ENCODE results near the gene REEP1. TPM values are rescaled to one million over a fixed set of nuclear protein-coding genes. Genes with fewer than 3 reads are reported as not detected.

Gene REEP1
- total RNA-seq, 1 experiment from 2014 or later: 5.9 TPM

DNA sequence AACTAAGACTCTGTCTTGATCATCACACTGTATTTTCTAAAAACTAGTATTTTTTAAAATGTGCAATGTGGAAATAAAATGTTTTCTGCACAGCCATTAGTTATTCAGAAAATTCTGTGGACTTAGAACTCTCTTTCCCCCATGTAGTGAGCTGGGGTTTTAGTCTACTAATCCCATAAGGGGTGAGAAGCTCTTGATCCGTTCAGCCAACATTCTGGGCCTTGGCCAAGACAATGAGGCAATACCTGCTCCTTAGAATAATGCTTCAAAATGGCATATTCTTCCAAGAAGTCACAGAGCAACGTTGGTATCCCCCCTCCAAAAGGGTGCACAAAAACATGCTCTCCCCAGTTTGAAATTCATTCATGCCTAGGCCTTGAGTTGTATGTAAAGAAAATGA is 4.0 kb downstream of the REEP1 start:
- no TSS peak for BruUV-seq (replicated peaks)
- no peak for ATAC-seq
- Histone ChIP-seq H2AFZ (ENCODE audit: low read depth, low read length, poor library complexity, severe bottlenecking) (no peak overlapping the region), H3K27me3 (ENCODE audit: insufficient read depth, low read length) (no peaks in the 10 kb centered on the region), H3K9ac (ENCODE audit: low read length) (no peak overlapping the region), H3K4me1 (ENCODE audit: control insufficient read depth in 1 of 2, insufficient read depth in 2 of 2, low read length in 2 of 2) (peaks cover 11 to 20% of the 10 kb centered on the region in 2 experiments; a peak in 3 of 4 replicates), H3K9me3 (ENCODE audit: control insufficient read depth in 1 of 2, insufficient read depth in 1 of 2, low read depth in 1 of 2, low read length in 2 of 2) (no peaks in the 10 kb centered on the region), H3K4me3 (replicated peaks in 1 of 2; ENCODE audit: low read depth in 1 of 2, low read length in 2 of 2) (no peak overlapping the region), H3K9me2 (ENCODE audit: insufficient read depth) (no peaks in the 10 kb centered on the region), H3K36me3 (ENCODE audit: control insufficient read depth in 1 of 2, insufficient read depth in 2 of 2, low read length in 2 of 2) (no peaks in the 10 kb centered on the region), H3K27ac (ENCODE audit: low read depth, low read length) (no peak overlapping the region), H3K79me2 (ENCODE audit: insufficient read depth, low read length) (no peaks in the 10 kb centered on the region), H3K4me2 (ENCODE audit: low read length) (no peak overlapping the region), H4K20me1 (ENCODE audit: insufficient read depth) (no peaks in the 10 kb centered on the region)
- ChIA-PET RAD21 (ENCODE audit: low non-redundant PET in 1 of 2, low total read pairs in 2 of 2, uncharacterized antibody in 2 of 2, unreplicated experiment in 2 of 2) (no interaction called here), POLR2A (no interaction called here), CTCF (no interaction called here)
- intact Hi-C loops (cut with micrococcal nuclease): no loop called here
- TF ChIP-seq POLR2A (IDR thresholded peaks at IDR 0.05; ENCODE audit: borderline replicate concordance, extremely low read depth, insufficient read depth, insufficient read length) (no peak), SRF (IDR thresholded peaks at IDR 0.05; ENCODE audit: low read depth) (no peak), SP1 (IDR thresholded peaks at IDR 0.05; ENCODE audit: low read depth) (no peak), RAD21 (IDR thresholded peaks at IDR 0.05; ENCODE audit: low read depth) (no peak), FOSL1 (IDR thresholded peaks at IDR 0.05; ENCODE audit: low read depth) (no peak), EGR1 (IDR thresholded peaks at IDR 0.05; ENCODE audit: low read depth) (no peak), CBX3 (IDR thresholded peaks at IDR 0.05; ENCODE audit: low read depth) (no peak), EZH2 (IDR thresholded peaks at IDR 0.05) (no peak), CEBPB (IDR thresholded peaks at IDR 0.05; ENCODE audit: low read depth) (no peak), ZFX (IDR thresholded peaks at IDR 0.05) (no peak), JUND (IDR thresholded peaks at IDR 0.05) (no peak), YY1 (IDR thresholded peaks at IDR 0.05; ENCODE audit: extremely low read depth, insufficient replicate concordance, low read depth, low read length) (no peak), SIN3A (IDR thresholded peaks at IDR 0.05; ENCODE audit: low read depth) (no peak), ELF1 (IDR thresholded peaks at IDR 0.05; ENCODE audit: borderline replicate concordance, low read depth) (no peak)
- TF ChIP-seq, protein P1, sequence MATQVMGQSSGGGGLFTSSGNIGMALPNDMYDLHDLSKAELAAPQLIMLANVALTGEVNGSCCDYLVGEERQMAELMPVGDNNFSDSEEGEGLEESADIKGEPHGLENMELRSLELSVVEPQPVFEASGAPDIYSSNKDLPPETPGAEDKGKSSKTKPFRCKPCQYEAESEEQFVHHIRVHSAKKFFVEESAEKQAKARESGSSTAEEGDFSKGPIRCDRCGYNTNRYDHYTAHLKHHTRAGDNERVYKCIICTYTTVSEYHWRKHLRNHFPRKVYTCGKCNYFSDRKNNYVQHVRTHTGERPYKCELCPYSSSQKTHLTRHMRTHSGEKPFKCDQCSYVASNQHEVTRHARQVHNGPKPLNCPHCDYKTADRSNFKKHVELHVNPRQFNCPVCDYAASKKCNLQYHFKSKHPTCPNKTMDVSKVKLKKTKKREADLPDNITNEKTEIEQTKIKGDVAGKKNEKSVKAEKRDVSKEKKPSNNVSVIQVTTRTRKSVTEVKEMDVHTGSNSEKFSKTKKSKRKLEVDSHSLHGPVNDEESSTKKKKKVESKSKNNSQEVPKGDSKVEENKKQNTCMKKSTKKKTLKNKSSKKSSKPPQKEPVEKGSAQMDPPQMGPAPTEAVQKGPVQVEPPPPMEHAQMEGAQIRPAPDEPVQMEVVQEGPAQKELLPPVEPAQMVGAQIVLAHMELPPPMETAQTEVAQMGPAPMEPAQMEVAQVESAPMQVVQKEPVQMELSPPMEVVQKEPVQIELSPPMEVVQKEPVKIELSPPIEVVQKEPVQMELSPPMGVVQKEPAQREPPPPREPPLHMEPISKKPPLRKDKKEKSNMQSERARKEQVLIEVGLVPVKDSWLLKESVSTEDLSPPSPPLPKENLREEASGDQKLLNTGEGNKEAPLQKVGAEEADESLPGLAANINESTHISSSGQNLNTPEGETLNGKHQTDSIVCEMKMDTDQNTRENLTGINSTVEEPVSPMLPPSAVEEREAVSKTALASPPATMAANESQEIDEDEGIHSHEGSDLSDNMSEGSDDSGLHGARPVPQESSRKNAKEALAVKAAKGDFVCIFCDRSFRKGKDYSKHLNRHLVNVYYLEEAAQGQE (IDR thresholded peaks at IDR 0.05; ENCODE audit: low read depth): no peak
- TF ChIP-seq, protein P2, sequence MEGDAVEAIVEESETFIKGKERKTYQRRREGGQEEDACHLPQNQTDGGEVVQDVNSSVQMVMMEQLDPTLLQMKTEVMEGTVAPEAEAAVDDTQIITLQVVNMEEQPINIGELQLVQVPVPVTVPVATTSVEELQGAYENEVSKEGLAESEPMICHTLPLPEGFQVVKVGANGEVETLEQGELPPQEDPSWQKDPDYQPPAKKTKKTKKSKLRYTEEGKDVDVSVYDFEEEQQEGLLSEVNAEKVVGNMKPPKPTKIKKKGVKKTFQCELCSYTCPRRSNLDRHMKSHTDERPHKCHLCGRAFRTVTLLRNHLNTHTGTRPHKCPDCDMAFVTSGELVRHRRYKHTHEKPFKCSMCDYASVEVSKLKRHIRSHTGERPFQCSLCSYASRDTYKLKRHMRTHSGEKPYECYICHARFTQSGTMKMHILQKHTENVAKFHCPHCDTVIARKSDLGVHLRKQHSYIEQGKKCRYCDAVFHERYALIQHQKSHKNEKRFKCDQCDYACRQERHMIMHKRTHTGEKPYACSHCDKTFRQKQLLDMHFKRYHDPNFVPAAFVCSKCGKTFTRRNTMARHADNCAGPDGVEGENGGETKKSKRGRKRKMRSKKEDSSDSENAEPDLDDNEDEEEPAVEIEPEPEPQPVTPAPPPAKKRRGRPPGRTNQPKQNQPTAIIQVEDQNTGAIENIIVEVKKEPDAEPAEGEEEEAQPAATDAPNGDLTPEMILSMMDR (IDR thresholded peaks at IDR 0.05 in 2 of 3, conservative IDR thresholded peaks at IDR 0.05 in 1 of 3; ENCODE audit: borderline replicate concordance in 1 of 3, insufficient read depth in 1 of 3, low read depth in 2 of 3, low read length in 2 of 3): no peak
- TF ChIP-seq, protein P3, sequence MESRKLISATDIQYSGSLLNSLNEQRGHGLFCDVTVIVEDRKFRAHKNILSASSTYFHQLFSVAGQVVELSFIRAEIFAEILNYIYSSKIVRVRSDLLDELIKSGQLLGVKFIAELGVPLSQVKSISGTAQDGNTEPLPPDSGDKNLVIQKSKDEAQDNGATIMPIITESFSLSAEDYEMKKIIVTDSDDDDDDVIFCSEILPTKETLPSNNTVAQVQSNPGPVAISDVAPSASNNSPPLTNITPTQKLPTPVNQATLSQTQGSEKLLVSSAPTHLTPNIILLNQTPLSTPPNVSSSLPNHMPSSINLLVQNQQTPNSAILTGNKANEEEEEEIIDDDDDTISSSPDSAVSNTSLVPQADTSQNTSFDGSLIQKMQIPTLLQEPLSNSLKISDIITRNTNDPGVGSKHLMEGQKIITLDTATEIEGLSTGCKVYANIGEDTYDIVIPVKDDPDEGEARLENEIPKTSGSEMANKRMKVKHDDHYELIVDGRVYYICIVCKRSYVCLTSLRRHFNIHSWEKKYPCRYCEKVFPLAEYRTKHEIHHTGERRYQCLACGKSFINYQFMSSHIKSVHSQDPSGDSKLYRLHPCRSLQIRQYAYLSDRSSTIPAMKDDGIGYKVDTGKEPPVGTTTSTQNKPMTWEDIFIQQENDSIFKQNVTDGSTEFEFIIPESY (IDR thresholded peaks at IDR 0.05; ENCODE audit: extremely low read depth, insufficient replicate concordance, low read length): no peak
- TF ChIP-seq, protein P4, sequence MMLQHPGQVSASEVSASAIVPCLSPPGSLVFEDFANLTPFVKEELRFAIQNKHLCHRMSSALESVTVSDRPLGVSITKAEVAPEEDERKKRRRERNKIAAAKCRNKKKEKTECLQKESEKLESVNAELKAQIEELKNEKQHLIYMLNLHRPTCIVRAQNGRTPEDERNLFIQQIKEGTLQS (IDR thresholded peaks at IDR 0.05): no peak
- TF ChIP-seq, protein P5, sequence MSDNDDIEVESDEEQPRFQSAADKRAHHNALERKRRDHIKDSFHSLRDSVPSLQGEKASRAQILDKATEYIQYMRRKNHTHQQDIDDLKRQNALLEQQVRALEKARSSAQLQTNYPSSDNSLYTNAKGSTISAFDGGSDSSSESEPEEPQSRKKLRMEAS (IDR thresholded peaks at IDR 0.05): no peak
- no peak for DNase-seq (ENCODE audit: low read depth, low spot score)

Measured in HCT116 (cell line).